GM13977 (cell line): ENCODE data around the gene TINAG.
"Not testable (repeated sequence)": the region's sequence is repeated elsewhere in the genome, so short reads cannot be mapped to it uniquely, and the experiment has no call there.

ENCODE experiments used
- DNase-seq: peaks from one replicate; pipeline ENCODE4 v3.0.0; 2012; ENCODE audit warnings: low spot score
- CTCF ChIP-seq: IDR thresholded peaks from 2 replicates; pipeline ENCODE4 v1.5.1; 2012; ENCODE audit warnings: mild to moderate bottlenecking, control low read depth; ENCODE audit not compliant: insufficient read depth; ENCODE audit errors: extremely low read depth, missing control alignments
- in situ Hi-C: fragments of 300-500 bp; cut with MboI; formaldehyde crosslinking; loops from one replicate; pipeline ENCODE4 v1.12.0; 2022; ENCODE audit warnings: low sequenced_read_pairs, low pct_unique_long_range_greater_than_20kb, mixed read lengths, inconsistent platforms; ENCODE audit not compliant: unreplicated experiment

TINAG gene

DNA sequence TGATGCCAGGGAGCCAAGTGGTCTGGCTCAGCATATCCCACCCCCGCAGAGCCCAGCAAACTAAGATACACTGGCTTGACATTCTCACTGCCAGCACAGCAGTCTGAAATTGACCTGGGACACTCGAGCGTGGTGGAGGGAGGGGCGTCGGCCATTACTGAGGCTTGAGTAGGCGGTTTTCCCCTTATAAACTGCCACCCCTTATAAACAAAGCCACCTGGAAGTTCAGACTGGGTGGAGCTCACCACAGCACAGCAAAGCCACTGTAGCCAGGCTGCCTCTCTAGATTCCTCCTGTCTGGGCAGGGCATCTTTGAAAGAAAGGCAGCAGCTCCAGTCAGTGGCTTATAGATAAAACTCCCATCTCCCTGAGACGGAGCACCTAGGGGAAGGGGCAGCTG, 19.4 kb downstream of the TINAG start:
- in situ Hi-C loops, result no loop called here
- DNase-seq, result no peak

GRCh38 chr6:54331571-54331970, 23.3 kb downstream of the TINAG start:
- DNase-seq, in situ Hi-C loops: not testable (repeated sequence)

More for the DNA sequence above, 19.4 kb downstream of the TINAG start:
- TF ChIP-seq CTCF, result no peak

DNA sequence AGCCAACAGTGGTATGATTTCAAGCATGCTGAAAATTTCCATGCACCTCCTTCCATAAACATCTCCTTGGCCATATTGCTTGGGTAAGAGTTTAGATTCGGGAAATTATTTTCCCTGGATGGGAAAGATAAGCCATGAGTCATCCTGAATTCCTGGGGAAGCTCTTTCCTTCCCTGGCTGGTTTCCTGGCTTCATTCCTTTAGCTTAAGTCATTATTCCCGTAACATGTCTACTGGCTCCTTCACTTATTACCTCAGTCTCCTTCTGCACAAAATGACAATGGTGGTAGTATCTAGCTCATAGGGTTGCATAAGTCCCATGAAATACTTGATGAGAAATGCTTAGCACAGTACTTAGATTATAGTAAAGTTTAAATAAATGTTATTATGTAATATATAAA, 27.6 kb downstream of the TINAG start:
- DNase-seq, result no peak
- in situ Hi-C loops, result no loop called here
- TF ChIP-seq CTCF, result no peak

- no peak for DNase-seq
- in situ Hi-C loops, result no loop called here
- TF ChIP-seq CTCF, result no peak
These were observed 45.7 kb downstream of the TINAG start for GRCh38 chr6:54353975-54354374.

GRCh38 chr6:54354608-54355007, 46.4 kb downstream of the TINAG start:
- no peak for DNase-seq
- in situ Hi-C loops, result no loop called here
- no peak for TF ChIP-seq CTCF

GRCh38 chr6:54357141-54357540, 48.9 kb downstream of the TINAG start:
- in situ Hi-C loops, result no loop called here
- no peak for TF ChIP-seq CTCF
- DNase-seq, result no peak

DNA sequence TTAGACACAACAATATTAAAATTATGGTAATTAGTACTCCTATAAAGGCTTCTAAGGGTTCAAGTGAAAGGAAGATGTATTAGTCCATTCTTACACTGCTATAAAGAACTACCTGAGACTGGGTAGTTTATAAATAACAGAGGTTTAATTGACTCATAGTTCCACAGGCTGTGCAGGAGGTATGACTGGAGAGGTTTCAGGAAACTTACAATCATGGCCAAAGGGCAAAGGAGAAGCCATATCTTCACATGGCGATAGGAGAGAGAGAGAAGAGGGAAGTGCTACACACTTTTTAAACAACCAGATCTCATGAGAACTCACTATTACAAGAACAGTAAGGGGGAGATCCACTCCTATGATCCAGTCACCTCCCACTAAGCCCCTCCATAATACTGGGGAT, 52.9 kb downstream of the TINAG start:
- DNase-seq, result no peak
- TF ChIP-seq CTCF, result no peak
- in situ Hi-C loops, result no loop called here
